Fibroblast of gingiva (primary cell): ENCODE data around the gene STK32B.
"Not testable (repeated sequence)": the region's sequence is repeated elsewhere in the genome, so short reads cannot be mapped to it uniquely, and the experiment has no call there.

ENCODE experiments used
- DNase-seq: peaks from one replicate; pipeline ENCODE4 v3.0.0-alpha.2; 2011; ENCODE audit warnings: low read depth

Gene STK32B

DNA sequence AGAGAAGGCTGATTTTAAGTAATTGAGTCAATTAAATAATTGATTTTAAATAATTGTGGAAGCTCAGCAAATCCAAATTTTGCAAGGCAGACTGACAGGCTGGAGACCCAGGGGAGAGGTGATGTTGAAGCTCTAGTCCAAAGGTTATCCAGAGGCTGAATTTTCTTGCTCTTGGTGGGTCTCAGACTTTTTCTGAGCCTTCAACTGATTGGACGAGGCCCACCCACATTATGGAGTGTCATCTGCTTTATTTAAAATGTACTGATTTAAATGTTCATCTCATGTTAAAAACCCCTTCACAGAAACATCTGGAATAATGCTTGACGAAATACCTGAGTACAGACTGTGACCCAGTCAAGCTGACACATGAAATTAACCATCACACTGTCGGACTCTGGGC lies 20.4 kb upstream of the STK32B start:
- no peak for DNase-seq

GRCh38 chr4:5032813-5033212 lies 18.5 kb upstream of the STK32B start:
- DNase-seq, result no peak

GRCh38 chr4:5033281-5033841 lies 17.9 kb upstream of the STK32B start:
- no peak for DNase-seq

- peak; percentile 24 for DNase-seq
Observed at GRCh38 chr4:5034206-5034605, 17.1 kb upstream of the STK32B start.

GRCh38 chr4:5036239-5036638 lies 15.0 kb upstream of the STK32B start:
- peak; percentile 79 for DNase-seq

- DNase-seq, result peak; percentile 94
Observed at GRCh38 chr4:5037553-5038551, 13.4 kb upstream of the STK32B start.

DNA sequence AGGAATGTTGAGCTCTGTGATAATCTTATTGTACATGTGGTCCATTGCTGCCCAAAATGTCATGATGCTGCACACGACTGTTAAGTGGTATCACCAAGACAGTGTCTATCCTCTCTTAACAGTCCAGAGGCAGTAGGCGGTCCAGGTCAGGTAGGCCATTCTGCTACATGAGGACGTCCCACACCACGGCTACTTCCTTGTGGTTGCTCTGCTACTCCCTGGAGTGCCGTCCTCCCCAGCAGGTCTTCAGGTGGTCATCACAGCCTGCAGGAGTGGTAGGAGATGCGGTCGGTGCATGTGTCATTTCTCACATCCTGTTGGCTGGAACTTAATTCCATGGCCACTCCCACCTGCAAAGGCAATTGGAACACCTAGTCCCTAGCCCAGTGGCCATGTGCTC lies 11.5 kb upstream of the STK32B start:
- DNase-seq, result no peak

- no peak for DNase-seq
Observed at GRCh38 chr4:5040856-5041620, 10.2 kb upstream of the STK32B start.

DNA sequence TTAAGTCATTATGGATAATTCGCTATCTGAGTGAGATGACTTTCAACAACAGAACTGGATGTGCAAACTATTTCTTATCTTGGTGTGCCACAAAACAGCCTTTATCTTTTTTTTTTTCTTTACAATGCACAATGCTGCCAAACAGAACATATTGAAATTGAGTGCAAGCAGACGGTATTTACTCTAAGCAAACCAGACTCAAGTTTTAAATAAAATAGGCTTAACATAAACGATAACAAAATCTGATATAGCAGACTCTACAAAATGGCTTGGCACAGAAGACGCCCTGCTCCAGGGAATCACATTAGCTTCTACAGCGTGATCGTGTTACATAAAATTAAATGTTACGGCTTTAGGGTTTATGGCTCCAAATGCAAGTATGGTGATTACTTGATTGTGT lies 9.6 kb upstream of the STK32B start:
- DNase-seq, result no peak

DNA sequence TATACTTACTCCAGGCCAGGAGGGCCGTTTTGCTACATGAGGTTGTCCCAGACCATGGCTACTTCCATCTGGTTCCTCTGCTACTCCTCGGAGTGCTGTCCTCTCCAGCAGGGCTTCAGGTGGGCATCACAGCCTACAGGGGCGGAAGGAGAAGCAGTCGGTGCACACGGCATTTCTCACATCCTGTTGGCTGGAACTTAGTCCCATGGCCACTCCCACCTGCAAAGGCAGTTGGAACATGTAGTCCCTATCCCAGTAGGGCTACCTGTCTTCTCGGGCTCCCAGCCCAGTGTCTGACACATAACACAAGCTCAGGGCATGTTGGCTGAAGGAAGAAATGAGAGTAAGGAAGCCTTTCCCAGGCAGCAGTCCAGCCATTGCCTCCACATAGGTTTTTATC lies 7.7 kb upstream of the STK32B start:
- no peak for DNase-seq

DNA sequence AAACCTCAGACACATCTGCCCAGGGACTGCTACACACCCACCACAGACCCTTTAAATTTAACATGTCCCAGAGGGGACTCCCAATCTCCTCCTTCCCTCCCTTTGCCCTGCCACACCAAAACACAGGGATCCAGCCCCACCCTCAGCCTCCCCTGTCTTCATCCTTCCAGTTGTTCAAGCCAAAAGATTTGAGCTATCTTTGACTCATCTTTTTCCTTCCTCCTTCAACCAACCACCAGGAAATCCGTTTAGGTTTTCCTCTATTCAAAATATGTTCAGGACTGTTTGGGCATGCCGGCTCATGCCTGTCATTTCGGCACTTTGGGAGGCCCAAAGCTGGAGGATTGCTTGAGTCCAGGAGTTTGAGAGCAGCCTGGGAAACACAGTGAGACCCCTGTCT lies 6.9 kb upstream of the STK32B start:
- DNase-seq, result no peak

DNA sequence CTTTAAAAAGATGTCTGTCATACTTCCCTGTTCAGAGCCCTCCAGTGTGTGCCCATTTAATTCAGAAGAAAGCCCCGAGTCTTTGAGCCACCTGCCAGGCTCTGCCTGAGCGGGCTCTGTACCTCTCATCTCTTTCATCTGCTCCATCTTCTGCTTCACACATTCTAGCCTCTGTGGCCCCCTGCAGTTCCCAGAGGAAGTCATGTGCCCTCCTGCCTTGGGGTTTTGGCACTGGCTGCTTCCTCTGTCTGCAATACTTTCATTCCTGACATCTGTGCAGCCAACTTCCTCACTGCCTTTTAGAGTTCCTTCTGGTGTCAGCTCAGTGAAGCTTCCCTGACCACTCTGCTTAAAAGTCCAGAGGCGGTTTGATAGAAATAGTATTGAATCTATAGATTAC lies 6.2 kb upstream of the STK32B start:
- DNase-seq, result peak; percentile 21

- no peak for DNase-seq
Observed at GRCh38 chr4:5048721-5049120, 2.6 kb upstream of the STK32B start.

- DNase-seq, result peak; percentile 75
Observed at GRCh38 chr4:5050520-5051277, 581 bp upstream of the STK32B start.

DNA sequence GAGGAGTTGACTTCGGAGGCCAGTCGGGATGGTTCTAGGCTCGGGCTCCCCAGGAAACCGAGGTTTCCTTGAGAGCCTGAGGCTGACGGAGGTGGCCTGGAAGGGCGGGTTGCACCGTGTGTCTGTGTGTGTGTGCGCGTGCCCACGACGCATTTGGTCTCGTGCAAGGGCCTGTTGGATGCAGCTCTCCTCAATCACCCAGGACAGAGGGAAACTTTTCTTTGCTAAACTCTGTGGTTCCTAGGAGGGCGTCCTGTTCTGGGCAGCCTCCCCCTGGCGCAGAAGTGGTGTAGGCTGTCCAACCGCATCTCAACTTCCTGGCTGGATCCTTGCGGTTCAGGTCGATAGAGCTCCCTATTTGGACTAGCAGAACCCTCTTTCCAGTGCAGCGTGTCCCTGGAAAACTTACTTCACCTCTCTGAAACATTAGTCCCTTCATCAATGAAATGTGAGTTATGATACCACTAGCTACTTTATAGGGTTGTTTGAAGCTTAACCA lies 973 bp downstream of the STK32B start:
- no peak for DNase-seq

DNA sequence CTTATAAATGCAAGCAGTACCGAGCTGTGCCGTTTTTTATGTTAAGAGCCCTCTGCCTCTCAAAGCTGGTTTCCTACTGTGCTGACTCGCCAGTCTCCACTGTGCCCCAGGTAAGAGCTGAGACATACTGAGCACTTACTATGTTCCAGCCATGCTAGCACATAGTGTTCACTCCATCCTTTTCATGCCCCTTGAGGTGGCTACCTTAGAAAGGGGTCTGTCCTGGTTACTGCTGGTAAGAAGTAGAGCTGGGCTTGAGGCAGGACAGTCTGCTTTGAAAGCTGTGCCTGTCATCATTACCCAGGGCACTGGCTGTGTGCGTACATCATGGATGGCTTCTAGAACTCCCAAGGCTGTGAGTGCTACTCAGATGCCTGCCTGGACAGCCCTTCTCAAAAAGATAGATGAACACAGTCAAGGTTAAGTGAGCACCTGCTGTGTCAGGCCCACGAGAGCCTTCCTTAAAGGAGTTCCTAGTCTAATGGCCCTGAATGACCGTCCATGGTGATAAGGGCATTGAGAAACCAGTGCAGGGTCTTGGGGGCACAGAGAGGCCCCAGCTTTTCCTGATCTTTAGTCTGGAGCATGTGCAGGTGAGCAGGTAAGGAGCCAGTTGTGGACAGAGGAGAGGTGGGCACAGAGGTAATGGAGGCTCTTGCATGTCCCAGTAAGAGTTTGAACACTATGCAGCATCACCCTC lies 1.6 kb downstream of the STK32B start:
- DNase-seq, result no peak

GRCh38 chr4:5054532-5054931 lies 3.3 kb downstream of the STK32B start:
- no peak for DNase-seq

GRCh38 chr4:5055411-5055810 lies 4.1 kb downstream of the STK32B start:
- no peak for DNase-seq

DNA sequence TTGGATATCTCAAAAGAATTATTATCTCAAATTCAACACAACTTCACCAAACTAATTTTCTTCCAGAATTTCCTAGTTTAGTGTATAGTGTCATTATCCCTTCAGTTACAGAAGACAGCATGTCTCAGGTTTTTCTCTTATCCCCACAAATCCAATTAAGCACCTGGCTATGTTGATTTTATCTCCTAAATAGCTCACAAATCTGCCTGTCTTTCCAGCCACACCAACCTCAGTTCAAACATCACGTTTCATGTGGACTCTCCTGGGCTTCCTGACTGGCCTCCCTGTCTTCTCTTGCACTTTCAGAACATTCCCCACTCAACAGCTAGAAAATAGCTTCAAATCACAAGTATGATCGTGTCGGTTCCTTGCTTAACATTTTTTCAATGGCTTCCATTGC lies 14.8 kb downstream of the STK32B start:
- DNase-seq, result no peak

- not testable (repeated sequence) for DNase-seq
Observed at GRCh38 chr4:5066968-5067367, 15.7 kb downstream of the STK32B start.

DNA sequence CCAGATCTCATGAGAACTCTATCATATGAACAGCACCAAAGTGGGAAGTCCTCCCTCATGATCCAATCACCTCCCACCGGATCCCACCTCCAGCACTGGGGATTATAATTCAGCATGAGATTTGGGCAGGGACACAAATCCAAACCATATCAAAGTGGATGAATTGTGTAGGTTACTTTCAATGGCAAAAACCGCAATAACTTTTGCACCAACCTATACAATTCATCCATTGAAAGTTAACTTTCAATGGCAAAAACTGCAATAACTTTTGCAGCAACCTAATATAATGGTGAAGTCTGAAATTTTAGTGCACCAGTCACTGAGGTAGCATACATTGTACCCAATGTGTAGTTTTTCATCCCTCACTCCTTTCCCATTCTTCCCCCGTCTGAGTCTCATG lies 16.6 kb downstream of the STK32B start:
- no peak for DNase-seq
